GM12801 (cell line): Measurements from ENCODE around the gene SEC14L5.

Experiments
- TF ChIP-seq, protein P1 (sequence below): IDR thresholded peaks from one replicate; pipeline ENCODE4 v1.5.1; 2011; ENCODE audit warnings: control low read depth; ENCODE audit not compliant: insufficient read length; ENCODE audit errors: extremely low read depth

The SEC14L5 gene

DNA sequence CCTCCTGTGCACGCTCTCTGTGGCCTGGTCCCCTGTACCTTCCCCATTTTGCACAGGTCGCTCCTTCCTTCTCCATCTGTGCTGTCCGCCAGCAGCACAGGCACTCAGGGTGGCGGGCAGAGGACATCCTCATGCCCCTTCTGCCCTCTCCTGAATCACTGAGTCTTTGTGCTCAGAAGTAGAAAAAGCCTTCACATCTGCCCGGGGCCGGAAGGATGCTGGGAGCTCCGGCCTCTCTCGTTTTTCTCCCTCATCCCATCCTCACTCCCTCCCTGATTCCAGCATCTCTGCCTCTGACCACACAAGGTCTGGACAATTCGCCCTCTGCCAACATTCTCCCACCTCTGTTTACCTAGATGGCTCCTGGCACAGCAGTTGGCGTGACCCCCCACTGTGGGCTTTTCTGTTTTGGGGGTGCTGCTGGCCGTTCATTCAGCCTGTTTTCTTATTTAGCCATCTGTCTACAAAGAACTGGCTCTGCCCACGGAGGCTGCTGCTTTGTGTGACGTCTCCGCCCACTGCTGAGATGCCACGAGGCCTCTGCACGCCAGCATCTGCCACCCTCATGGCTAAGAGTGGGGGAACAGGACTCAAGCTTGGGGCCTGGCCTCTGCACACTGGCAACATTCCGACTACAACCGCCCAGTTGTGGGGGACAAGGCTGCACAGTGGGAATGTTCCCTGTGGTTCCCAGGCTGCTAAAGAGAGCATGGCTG lies 36.7 kb downstream of the SEC14L5 start:
- TF ChIP-seq, protein P1, sequence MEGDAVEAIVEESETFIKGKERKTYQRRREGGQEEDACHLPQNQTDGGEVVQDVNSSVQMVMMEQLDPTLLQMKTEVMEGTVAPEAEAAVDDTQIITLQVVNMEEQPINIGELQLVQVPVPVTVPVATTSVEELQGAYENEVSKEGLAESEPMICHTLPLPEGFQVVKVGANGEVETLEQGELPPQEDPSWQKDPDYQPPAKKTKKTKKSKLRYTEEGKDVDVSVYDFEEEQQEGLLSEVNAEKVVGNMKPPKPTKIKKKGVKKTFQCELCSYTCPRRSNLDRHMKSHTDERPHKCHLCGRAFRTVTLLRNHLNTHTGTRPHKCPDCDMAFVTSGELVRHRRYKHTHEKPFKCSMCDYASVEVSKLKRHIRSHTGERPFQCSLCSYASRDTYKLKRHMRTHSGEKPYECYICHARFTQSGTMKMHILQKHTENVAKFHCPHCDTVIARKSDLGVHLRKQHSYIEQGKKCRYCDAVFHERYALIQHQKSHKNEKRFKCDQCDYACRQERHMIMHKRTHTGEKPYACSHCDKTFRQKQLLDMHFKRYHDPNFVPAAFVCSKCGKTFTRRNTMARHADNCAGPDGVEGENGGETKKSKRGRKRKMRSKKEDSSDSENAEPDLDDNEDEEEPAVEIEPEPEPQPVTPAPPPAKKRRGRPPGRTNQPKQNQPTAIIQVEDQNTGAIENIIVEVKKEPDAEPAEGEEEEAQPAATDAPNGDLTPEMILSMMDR: no peak

DNA sequence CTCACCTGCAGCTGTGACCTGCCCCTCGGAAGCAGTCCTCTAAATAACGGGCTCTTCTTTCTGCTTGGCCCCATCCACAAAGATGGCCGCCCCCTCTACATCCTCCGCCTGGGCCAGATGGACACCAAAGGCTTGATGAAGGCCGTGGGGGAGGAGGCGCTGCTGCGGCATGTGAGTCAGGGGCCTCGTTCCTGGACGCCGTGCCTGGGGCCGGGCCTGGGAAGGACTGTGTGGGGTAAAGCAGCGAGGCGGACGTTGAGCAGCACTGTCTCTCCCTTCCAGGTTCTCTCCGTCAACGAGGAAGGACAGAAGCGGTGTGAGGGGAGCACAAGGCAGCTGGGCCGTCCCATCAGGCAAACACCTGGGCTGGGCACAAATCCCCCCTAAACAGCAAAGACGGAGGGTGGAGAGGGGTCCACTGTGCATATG lies 42.5 kb downstream of the SEC14L5 start:
- TF ChIP-seq, protein P1: no peak

DNA sequence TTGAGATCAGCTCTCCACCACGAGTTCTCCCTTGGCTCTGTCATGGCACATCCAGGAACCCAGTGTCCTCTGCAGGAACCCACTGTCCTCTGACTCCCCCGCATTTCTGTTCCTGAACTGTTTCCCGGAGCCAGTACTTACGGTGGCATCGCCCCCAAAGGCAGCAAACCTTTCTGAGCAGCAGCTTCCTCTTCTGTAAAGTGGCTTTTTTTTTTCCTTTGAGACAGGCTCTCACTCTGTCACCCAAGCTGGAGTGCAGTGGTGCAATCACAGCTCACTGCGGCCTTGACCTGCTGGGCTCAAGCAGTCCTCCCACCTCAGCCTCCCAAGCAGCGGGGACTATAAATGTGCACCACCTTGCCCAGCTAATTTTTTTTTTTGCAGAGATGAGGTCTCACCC lies 43.4 kb downstream of the SEC14L5 start:
- TF ChIP-seq, protein P1: no peak

DNA sequence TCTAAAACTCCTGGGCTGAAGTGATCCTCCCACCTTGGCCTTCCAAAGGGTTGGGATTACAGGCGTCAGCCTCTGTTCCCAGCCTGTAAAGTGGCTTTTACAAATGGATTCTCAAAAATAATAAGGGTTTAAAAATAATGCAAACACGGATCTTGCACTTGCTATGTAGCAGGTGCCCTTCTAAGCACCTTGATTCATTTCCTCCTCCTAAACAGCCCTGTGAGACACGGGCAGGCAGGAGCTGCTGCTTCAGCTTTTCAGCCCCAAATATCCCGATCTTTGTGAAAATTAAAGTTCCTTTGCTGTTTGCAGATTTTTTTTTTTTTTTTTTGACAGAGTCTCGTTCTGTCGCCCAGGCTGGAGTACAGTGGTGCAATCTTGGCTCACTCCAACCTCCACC lies 43.9 kb downstream of the SEC14L5 start:
- TF ChIP-seq, protein P1: no peak

DNA sequence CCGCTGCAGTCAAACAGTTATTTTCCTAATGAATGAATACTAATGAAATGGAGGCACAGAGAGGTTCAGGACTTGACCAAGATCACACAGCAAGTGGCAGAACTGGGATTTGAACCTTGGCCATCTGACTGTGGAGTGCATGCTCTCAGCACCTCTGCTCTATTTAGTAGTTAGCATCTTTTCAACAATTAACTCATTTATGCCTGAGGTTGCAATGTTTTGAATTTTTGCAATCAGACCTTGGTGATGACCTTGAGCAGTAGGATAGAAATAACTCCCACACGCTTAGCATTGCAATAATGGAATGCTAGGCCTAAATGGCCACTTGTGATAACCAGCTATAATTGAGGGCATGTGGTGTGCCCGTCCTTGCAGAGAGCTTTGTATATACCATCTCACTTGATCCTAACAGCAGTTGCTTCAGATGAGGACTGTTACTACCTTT lies 44.6 kb downstream of the SEC14L5 start:
- TF ChIP-seq, protein P1: no peak

- TF ChIP-seq, protein P1: no peak
Observed at GRCh38 chr16:5003211-5003610, 45.1 kb downstream of the SEC14L5 start.

DNA sequence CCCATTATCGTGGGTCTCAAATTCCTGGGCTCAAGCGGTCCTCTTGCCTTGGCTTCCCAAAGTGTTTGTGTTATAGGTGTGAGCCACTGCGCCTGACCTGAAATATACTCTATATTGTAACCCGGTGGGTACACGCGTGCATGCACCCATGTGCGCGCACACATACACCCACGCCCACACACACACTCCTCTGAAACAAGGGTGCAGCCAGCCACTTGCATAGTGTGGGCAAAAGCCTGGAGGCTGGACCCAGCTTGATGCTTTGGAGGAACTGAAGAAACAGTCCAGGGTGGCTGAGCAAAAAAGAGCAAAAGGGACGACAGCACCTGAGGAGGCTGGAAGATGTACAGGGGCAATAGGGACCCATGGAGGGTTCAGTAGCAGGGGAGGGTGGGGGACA lies 45.7 kb downstream of the SEC14L5 start:
- TF ChIP-seq, protein P1: no peak
